ENCODE data around the gene DIAPH3. TPM values are rescaled to one million over a fixed set of nuclear protein-coding genes. Genes with fewer than 3 reads are reported as not detected.

Gene DIAPH3
- total and polyA plus RNA-seq, 7 experiments from 2014 or later, result 0.37 to 17.5 TPM; not detected in 5

- Histone ChIP-seq H3K4me3 (ENCODE audit: low read length) (no peak overlapping the region), H3K27me3 (ENCODE audit: control insufficient read depth in 2 of 2, insufficient read depth in 2 of 2, low read length in 2 of 2) (no peaks in the 10 kb centered on the region), H3K36me3 (ENCODE audit: control insufficient read depth in 2 of 3, insufficient read depth in 3 of 3, low read length in 3 of 3) (no peaks in the 10 kb centered on the region), H3K4me1 (ENCODE audit: control insufficient read depth in 2 of 2, insufficient read depth in 2 of 2, low read length in 2 of 2) (no peaks in the 10 kb centered on the region), H3K27ac (ENCODE audit: low read depth, low read length) (no peak overlapping the region), H3K9me3 (ENCODE audit: control insufficient read depth in 2 of 3, low read length in 3 of 3) (no peaks in the 10 kb centered on the region)
- POLR2A ChIA-PET, result no interaction called here
- CTCF ChIA-PET, result no interaction called here
- Mint-ChIP-seq H3K4me3 (no peak overlapping the region), H3K27ac (no peak overlapping the region), H3K9me3 (peaks cover 0 to under 1% (median 0%) of the 10 kb centered on the region in 11 donors), H3K27me3 (peaks cover 0 to 4% (median 0%) of the 10 kb centered on the region in 5 donors), H3K36me3 (peaks cover 0 to 8% (median 0%) of the 10 kb centered on the region in 5 donors), H3K4me1 (peaks cover 0 to 16% (median 8%) of the 10 kb centered on the region in 7 donors)
- intact Hi-C loops (cut with micrococcal nuclease), result no loop called here
- ATAC-seq (no peak), DNase-seq (no peak)
Observed at GRCh38 chr13:59982631-59983382, 180.9 kb downstream of the DIAPH3 start.

- H3K4me3 ChIP-seq (ENCODE audit: low read length), result no peak overlapping the region
- H3K27ac Mint-ChIP-seq, result peak overlapping the region in 5 of 9 donors; percentile 2 to 59 (median 12)
- no peaks in the 10 kb centered on the region for H3K36me3 ChIP-seq (ENCODE audit: control insufficient read depth in 2 of 3, insufficient read depth in 3 of 3, low read length in 3 of 3)
- POLR2A ChIA-PET, result no interaction called here
- H3K27ac ChIP-seq (ENCODE audit: low read depth, low read length), result no peak overlapping the region
- peaks cover 0 to 4% (median 0%) of the 10 kb centered on the region in 5 donors for H3K27me3 Mint-ChIP-seq
- H3K36me3 Mint-ChIP-seq, result peaks cover 0 to 7% (median 0%) of the 10 kb centered on the region in 5 donors
- H3K4me1 ChIP-seq (ENCODE audit: control insufficient read depth in 2 of 2, insufficient read depth in 2 of 2, low read length in 2 of 2), result no peaks in the 10 kb centered on the region
- no peak for ATAC-seq
- no peaks in the 10 kb centered on the region for H3K27me3 ChIP-seq (ENCODE audit: control insufficient read depth in 2 of 2, insufficient read depth in 2 of 2, low read length in 2 of 2)
- H3K9me3 Mint-ChIP-seq, result no peaks in the 10 kb centered on the region
- peak in 6 of 9 donors; percentile 8 to 59 (median 31) for DNase-seq
- peak overlapping the region in 2 of 10 donors; percentile 12 to 14 for H3K4me3 Mint-ChIP-seq
- intact Hi-C loops (cut with micrococcal nuclease), result no loop called here
- CTCF ChIA-PET, result no interaction called here
- H3K9me3 ChIP-seq (ENCODE audit: control insufficient read depth in 2 of 3, low read length in 3 of 3), result no peaks in the 10 kb centered on the region
- peaks cover 0 to 16% (median 8%) of the 10 kb centered on the region in 7 donors for H3K4me1 Mint-ChIP-seq
Observed at GRCh38 chr13:59979589-59979988, 184.1 kb downstream of the DIAPH3 start.

- ChIA-PET CTCF (no interaction called here), POLR2A (no interaction called here)
- Histone ChIP-seq H3K9me3 (ENCODE audit: control insufficient read depth in 2 of 3, low read length in 3 of 3) (no peaks in the 10 kb centered on the region), H3K4me3 (ENCODE audit: low read length) (no peak overlapping the region), H3K27ac (ENCODE audit: low read depth, low read length) (no peak overlapping the region), H3K36me3 (ENCODE audit: control insufficient read depth in 2 of 3, insufficient read depth in 3 of 3, low read length in 3 of 3) (no peaks in the 10 kb centered on the region), H3K4me1 (ENCODE audit: control insufficient read depth in 2 of 2, insufficient read depth in 2 of 2, low read length in 2 of 2) (no peaks in the 10 kb centered on the region), H3K27me3 (ENCODE audit: control insufficient read depth in 2 of 2, insufficient read depth in 2 of 2, low read length in 2 of 2) (no peaks in the 10 kb centered on the region)
- peaks cover 0 to 16% (median 8%) of the 10 kb centered on the region in 7 donors for H3K4me1 Mint-ChIP-seq
- ATAC-seq (no peak), DNase-seq (no peak)
- no peak overlapping the region for H3K27ac Mint-ChIP-seq
- intact Hi-C loops (cut with micrococcal nuclease), result no loop called here
- H3K4me3 Mint-ChIP-seq, result no peak overlapping the region
- H3K9me3 Mint-ChIP-seq, result no peaks in the 10 kb centered on the region
- H3K36me3 Mint-ChIP-seq, result peaks cover 0 to 7% (median 0%) of the 10 kb centered on the region in 5 donors
- peaks cover 0 to 4% (median 0%) of the 10 kb centered on the region in 5 donors for H3K27me3 Mint-ChIP-seq
Observed at GRCh38 chr13:59978862-59979261, 184.9 kb downstream of the DIAPH3 start.

GRCh38 chr13:59976856-59977255 is 186.9 kb downstream of the DIAPH3 start:
- peaks cover 0 to 9% (median 0%) of the 10 kb centered on the region in 5 donors for H3K36me3 Mint-ChIP-seq
- H3K27ac ChIP-seq (ENCODE audit: low read depth, low read length), result no peak overlapping the region
- H3K4me1 ChIP-seq (ENCODE audit: control insufficient read depth in 2 of 2, insufficient read depth in 2 of 2, low read length in 2 of 2), result no peaks in the 10 kb centered on the region
- H3K9me3 Mint-ChIP-seq, result no peaks in the 10 kb centered on the region
- ChIA-PET CTCF (no interaction called here), POLR2A (no interaction called here)
- H3K4me1 Mint-ChIP-seq, result peaks cover 0 to 16% (median 8%) of the 10 kb centered on the region in 7 donors
- H3K9me3 ChIP-seq (ENCODE audit: control insufficient read depth in 2 of 3, low read length in 3 of 3), result no peaks in the 10 kb centered on the region
- no peak overlapping the region for H3K4me3 Mint-ChIP-seq
- no peak overlapping the region for H3K4me3 ChIP-seq (ENCODE audit: low read length)
- intact Hi-C loops (cut with micrococcal nuclease), result no loop called here
- H3K27me3 ChIP-seq (ENCODE audit: control insufficient read depth in 2 of 2, insufficient read depth in 2 of 2, low read length in 2 of 2), result no peaks in the 10 kb centered on the region
- no peaks in the 10 kb centered on the region for H3K36me3 ChIP-seq (ENCODE audit: control insufficient read depth in 2 of 3, insufficient read depth in 3 of 3, low read length in 3 of 3)
- no peaks in the 10 kb centered on the region for H3K27me3 Mint-ChIP-seq
- ATAC-seq, result no peak
- no peak overlapping the region for H3K27ac Mint-ChIP-seq
- DNase-seq, result no peak

GRCh38 chr13:59975807-59976435 is 187.8 kb downstream of the DIAPH3 start:
- Histone ChIP-seq H3K27ac (ENCODE audit: low read depth, low read length) (no peak overlapping the region), H3K4me3 (ENCODE audit: low read length) (no peak overlapping the region), H3K36me3 (ENCODE audit: control insufficient read depth in 2 of 3, insufficient read depth in 3 of 3, low read length in 3 of 3) (no peaks in the 10 kb centered on the region), H3K4me1 (ENCODE audit: control insufficient read depth in 2 of 2, insufficient read depth in 2 of 2, low read length in 2 of 2) (no peaks in the 10 kb centered on the region), H3K9me3 (ENCODE audit: control insufficient read depth in 2 of 3, low read length in 3 of 3) (no peaks in the 10 kb centered on the region), H3K27me3 (ENCODE audit: control insufficient read depth in 2 of 2, insufficient read depth in 2 of 2, low read length in 2 of 2) (no peaks in the 10 kb centered on the region)
- ChIA-PET POLR2A (no interaction called here), CTCF (no interaction called here)
- no peak overlapping the region for H3K27ac Mint-ChIP-seq
- H3K9me3 Mint-ChIP-seq, result no peaks in the 10 kb centered on the region
- ATAC-seq (no peak), DNase-seq (no peak)
- H3K36me3 Mint-ChIP-seq, result peaks cover 0 to 11% (median 0%) of the 10 kb centered on the region in 5 donors
- H3K4me1 Mint-ChIP-seq, result peaks cover 0 to 16% (median 8%) of the 10 kb centered on the region in 7 donors
- intact Hi-C loops (cut with micrococcal nuclease), result no loop called here
- no peaks in the 10 kb centered on the region for H3K27me3 Mint-ChIP-seq
- H3K4me3 Mint-ChIP-seq, result no peak overlapping the region

- POLR2A ChIA-PET, result interaction anchor here (0.7 kb wide), 1 partner anchor 786 kb away, joined by 3 read pairs; no protein-coding TSS in a partner anchor
- H3K4me1 Mint-ChIP-seq, result no peaks in the 10 kb centered on the region
- H3K27ac Mint-ChIP-seq, result no peak overlapping the region
- ATAC-seq (no peak), DNase-seq (no peak)
- peaks cover 0 to 13% (median 0%) of the 10 kb centered on the region in 5 donors for H3K36me3 Mint-ChIP-seq
- no peaks in the 10 kb centered on the region for H3K4me1 ChIP-seq (ENCODE audit: control insufficient read depth in 2 of 2, insufficient read depth in 2 of 2, low read length in 2 of 2)
- no peak overlapping the region for H3K4me3 ChIP-seq (ENCODE audit: low read length)
- no peaks in the 10 kb centered on the region for H3K27me3 ChIP-seq (ENCODE audit: control insufficient read depth in 2 of 2, insufficient read depth in 2 of 2, low read length in 2 of 2)
- CTCF ChIA-PET, result no interaction called here
- no peaks in the 10 kb centered on the region for H3K36me3 ChIP-seq (ENCODE audit: control insufficient read depth in 2 of 3, insufficient read depth in 3 of 3, low read length in 3 of 3)
- H3K9me3 Mint-ChIP-seq, result peaks cover 0 to 1% (median 0%) of the 10 kb centered on the region in 11 donors
- H3K27me3 Mint-ChIP-seq, result no peaks in the 10 kb centered on the region
- no peaks in the 10 kb centered on the region for H3K9me3 ChIP-seq (ENCODE audit: control insufficient read depth in 2 of 3, low read length in 3 of 3)
- H3K27ac ChIP-seq (ENCODE audit: low read depth, low read length), result no peak overlapping the region
- intact Hi-C loops (cut with micrococcal nuclease), result no loop called here
- no peak overlapping the region for H3K4me3 Mint-ChIP-seq
Observed at GRCh38 chr13:59970847-59971246, 192.9 kb downstream of the DIAPH3 start.
